GM12878 (cell line): ENCODE results near the gene TAAR9.

ENCODE experiments used
- EP300 ChIP-seq, 2 experiments: fragments of 150-350 bp in 1 of 2; IDR thresholded peaks; 2 replicates each; pipeline ENCODE4 v1.6.1; 2011 to 2012; ENCODE audit warnings: low read depth in 2 of 2, low read length in 2 of 2, borderline replicate concordance in 1 of 2, improper control_type of control experiment in 1 of 2, inconsistent platforms in 1 of 2; ENCODE audit not compliant: control insufficient read depth in 1 of 2
- ZBTB33 ChIP-seq: fragments of 450-650 bp; IDR thresholded peaks from 2 replicates; pipeline ENCODE4 v1.6.1; 2017; ENCODE audit warnings: mild to moderate bottlenecking

- TF ChIP-seq EP300 (IDR thresholded peaks at IDR 0.05; ENCODE audit: borderline replicate concordance in 1 of 2, control insufficient read depth in 1 of 2, low read depth in 2 of 2, low read length in 2 of 2) = no peak; a peak in 1 of 4 replicates
- TF ChIP-seq ZBTB33 = no peak
These were observed 26.8 kb upstream of the TAAR9 start for GRCh38 chr6:132511210-132511830.
